Daoy (cell line): ENCODE results near the gene TFF3. TPM values are rescaled to one million over a fixed set of nuclear protein-coding genes. Genes with fewer than 3 reads are reported as not detected.

Experiments
- DNase-seq: peaks from one replicate; pipeline ENCODE4 v3.0.0-alpha.2; 2015; ENCODE audit warnings: low read depth
- total RNA-seq: library from RNA; depleted of rRNA; stranded (reverse); fragments of >200 nt; shearing (Covaris generic); gene quantifications from 2 replicates; pipeline ENCODE4 v1.2.3, GENCODE V29; 2014

TFF3 gene
- total RNA-seq, 1 experiment from 2014 or later: 3.4 TPM

DNA sequence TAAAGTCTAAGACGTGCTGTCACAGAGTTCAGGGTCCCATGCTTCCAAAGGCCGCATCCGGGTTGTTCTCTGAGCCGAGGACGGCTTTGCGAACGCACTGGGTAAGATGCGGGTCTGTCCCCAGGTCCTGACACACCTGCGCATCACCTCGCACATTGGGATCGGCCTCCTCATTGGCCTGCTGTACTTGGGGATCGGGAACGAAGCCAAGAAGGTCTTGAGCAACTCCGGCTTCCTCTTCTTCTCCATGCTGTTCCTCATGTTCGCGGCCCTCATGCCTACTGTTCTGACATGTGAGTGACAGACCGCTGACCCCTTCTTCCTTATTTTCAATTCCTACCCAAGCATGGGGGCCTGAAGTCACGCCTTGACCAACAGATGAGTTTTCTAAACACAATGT lies 25.3 kb downstream of the TFF3 start:
- no peak for DNase-seq

DNA sequence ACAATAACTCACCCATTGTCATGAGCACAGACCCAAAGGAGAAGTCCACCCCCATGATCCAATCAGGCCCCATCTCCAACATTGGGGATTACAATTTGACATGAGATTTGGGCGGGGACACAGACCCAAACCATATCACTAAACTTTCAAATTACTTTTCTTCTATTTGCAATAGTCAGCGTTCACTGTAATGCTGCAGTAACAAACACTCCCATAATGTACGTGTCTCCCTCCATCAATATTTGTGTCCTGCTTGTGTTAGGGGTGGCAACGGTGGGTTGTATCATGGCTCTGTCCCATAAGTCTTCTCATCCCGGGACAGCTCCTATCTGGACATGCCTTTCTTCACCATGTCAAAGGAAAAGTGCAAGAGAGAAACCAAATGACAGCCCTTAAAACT lies 26.2 kb downstream of the TFF3 start:
- no peak for DNase-seq

DNA sequence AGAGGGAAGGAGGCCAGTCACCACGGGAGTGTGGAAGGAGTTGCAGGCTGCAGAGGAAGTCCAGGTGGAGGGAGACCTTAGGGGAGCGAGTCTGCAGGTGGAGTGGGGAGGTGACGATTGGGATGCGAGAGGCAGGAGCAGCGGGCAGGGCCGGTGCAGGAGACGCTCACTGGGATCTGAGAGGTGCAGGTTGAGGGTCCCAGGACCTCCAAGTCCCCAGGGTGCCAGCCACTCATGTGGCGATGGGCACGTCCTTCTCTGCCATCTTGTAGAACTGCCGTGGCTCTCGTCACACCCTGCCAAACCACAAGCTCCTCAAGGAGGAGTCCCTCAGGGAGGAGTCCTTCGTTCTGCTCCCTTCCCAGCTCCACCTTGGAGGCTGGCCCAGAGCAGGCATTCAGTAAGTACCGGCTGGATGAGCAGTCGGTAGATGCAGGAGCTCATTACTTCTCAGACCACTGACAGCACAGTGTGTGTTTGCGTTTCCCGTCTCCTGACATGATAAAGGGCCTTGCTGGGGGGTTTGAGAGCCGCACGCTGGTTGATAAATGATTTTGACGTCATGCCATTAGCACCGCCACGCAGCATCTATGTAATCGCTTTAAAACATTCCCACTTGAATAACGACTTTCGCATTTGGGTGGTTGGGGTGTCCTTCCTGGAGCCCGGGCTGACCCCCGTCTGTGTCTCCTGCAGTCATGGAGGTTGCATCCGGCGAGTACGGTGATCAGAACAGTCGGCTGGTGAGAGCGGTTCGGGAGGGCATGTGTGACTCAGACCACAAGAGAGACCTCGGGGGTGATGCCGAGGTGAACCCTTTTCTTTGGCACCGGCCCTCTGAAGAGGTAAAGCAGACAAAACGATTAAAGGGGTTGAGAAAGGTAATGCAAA lies 27.8 kb downstream of the TFF3 start:
- DNase-seq: peak; percentile 77

DNA sequence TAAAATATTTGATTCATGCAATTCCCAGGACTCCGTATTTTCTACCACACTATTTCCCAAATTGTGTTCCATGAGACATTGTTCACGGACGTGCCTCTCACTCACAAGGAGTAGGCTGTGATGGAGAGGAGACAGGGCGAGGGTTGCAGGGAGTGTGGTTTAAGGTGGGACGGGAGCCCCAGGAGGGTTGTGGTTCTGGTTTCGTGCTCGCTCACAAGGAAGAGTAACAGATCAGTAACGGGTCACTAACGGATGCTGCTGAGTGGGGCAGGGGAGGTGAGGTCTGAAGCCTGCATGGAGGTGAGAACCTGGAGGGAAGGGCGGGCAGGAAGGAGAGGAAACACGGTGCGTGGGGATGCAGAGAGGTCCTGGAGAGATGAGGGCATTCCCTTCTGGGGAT lies 28.8 kb downstream of the TFF3 start:
- DNase-seq: no peak

DNA sequence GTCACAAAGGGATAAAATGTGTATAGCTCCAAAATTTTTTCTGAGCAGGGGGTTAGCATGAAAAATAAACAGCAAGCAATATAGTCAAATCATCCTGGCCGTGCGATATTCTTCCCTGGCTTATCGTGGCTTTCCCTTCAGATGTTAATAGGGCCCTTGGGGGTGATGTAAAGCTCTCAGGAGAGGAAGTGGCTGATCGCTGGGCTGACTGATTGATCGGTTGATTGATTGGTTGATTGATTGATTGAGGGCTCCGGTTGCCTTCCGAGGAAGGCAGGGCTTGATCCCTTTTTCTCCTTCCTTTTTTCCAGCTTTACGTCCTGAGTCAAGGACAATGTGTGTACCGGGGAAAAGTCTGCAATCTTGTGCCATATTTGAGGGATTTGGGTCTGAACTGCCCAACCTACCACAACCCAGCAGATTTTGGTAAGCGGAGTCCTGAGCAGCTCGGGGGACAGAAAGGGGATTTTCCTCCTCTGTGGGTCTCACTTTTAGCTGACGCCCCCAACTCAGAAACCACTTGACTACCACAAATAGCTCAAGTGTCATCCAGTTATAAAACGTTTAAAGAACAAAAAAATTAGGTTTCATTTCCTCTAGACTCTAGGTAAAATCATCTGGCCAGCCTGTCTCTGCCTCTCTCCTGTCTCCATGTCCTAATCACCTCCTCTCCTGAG lies 29.5 kb downstream of the TFF3 start:
- DNase-seq: no peak

DNA sequence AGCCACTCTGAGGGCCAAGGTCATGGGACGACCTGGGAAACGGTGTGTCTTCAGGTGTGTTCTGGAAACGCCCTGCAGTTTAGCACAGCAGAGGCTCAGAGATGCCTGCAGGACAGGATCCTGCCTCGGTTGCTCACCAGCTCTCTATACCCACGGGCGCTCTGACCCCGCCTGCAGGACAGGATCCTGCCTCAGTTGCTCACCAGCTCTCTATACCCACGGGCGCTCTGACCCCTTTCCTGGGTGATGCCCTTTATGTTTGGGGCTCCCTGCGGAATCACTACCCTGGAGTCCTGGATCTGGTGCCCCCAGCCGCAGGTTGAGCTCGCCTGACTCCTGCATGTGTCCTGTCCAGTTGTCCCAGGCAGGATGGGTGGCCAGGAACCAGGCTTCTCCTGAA lies 32.5 kb downstream of the TFF3 start:
- no peak for DNase-seq

DNA sequence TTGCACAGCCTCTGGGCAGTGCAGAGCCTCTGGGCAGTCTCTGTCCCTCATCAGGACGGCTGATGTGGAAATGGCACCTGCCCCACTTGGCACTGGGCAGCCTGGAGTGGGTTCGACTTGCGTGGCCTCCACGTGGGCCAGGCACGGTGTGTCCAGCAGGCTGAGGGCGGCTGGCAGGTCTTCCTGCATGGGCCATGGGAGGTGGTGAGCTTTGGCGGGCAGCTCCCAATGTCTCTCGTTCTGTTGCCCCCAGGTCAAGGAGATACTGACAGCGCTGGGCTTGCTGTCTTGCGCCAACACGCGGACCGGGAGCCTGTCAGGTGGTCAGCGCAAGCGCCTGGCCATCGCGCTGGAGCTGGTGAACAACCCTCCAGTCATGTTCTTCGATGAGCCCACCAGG lies 33.2 kb downstream of the TFF3 start:
- DNase-seq: no peak

DNA sequence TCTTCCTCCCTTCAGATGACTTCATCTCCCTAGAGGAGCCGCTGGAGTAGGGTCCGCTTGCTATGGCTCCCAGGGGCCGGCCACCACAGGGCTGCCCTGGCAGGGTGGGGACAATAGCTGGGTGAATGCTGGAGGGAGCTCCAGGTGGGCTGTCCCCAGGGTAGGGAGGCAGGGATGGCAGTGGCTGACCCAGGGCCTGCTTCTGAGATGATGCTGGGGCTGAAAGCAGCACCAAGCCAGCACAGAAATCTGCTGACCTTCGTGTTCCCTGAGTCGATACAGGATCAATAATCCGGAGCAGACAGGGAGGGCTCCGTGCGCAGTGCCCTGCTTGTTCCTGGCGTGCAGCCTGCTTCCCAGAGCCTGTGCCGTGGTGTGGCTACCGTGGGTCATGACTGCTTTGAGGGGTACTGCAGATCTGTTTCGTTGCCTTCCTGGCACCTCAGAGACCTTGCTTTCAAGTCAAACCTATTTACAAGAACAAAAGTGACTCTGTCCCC lies 34.0 kb downstream of the TFF3 start:
- no peak for DNase-seq

DNA sequence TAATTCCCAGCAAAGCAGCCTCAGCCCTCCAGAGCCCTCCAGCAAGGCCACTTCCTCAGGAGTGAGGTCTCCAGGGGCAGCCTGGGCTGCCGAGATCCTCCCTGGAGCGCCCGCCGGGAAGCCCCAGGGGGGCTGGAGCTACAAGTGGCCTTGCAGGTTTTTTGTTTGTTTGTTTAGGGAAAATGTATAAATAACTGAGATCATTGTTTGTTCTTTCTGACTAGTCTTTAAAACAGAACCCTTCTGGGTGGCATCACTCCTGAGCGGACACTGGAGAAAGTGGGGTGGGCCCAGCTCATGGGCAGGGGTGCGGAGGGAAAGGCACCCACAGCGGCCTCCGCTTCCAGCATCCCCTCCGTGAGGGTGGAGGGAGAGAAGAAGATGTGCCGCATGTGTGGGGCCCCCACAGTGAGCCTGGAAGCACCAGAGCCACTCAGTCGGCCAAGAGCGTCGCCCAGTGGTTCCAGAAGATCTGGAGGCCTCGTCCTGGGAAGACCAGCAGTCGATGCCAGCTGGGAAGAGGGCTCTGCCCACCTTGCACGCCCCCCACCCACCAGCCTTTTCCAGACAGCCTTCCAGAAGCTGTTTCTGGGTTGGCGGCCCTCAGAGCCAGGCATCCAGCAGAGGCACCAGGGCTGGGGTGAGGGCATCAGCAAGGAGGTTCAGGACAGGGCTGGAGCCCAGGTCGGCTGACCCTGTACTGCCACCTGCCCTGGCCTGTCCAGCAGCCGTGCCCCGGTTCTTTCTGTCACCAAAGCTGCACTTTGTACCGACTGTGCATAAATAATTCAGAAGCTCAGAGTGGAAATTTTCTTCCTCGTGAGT lies 34.6 kb downstream of the TFF3 start:
- no peak for DNase-seq

DNA sequence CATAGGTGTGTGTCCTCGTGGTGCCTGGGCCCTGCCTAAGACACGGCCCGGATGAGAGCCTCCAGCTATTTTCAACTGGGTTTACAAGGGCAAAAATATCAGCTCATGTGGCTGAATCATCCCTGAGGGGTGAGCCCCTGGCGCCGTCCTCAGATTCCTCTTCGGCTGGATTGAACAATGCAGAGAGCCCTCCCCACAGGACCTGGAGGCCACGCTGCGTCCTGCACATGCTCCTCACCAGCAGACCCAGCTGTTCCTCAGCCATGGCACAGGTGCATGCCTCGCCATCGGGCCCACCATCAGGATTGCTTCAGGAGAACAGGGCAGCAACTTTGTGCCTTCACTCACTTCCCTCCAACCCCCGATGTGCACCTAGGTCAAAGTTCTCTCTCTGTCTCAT lies 35.3 kb downstream of the TFF3 start:
- no peak for DNase-seq

DNA sequence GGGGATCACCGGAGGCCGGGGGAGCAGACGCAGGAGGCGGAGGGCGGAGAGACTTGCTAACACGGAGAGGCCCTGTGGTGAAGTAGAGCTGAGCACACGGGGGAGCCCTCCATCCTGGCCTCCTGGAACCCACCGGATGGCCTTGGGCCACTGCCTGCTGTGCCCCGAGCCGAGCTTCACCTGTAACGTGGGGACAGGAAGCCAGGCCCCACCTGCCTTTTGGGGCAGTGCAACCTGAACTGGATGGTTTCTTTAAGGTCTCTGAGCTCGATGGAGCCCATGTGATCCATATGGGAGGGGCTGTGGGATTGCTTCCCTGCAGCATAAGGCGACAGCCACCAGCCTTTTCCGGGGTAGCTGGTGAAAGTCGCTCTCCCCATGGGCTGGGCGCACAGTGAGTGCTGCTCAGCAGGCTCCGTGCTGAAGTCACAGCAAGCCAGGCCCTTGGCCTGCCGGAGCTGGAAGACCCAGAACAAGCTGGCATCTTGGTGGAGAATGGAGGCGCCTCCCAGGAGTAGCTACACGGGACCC lies 35.8 kb downstream of the TFF3 start:
- no peak for DNase-seq

DNA sequence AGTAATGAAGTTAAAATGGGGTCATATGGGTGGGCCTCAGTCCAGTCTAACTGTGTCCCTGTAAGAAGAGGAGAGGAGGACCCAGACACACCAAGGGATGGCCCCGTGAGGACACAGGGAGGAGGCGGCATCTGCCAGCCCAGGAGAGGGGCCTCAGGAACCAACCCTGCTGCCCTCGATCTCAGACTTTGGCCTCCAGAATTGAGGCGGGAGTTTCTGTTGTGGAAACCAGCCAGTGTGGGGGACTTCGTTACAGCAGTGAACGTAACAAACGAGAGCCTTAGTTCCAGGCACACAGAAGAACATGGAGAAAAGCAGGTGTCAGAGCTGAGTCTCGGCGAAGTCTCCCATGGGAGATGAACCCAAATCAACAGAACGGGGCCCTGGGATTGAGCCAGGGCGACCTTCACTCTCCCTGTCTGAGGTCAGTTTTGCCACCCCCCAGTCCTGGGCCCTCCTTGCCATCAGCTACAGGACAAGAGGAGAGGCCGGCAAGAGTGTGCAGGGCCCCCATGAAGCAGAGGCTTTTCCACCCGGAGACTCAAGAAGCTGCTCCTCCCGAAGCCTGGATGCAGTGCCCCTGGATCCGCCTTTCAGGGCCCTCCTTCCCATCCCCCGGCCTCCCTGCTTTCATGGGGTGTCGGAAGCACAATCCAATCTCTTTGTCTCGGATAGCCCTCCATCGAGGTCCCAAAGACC lies 36.6 kb downstream of the TFF3 start:
- no peak for DNase-seq

DNA sequence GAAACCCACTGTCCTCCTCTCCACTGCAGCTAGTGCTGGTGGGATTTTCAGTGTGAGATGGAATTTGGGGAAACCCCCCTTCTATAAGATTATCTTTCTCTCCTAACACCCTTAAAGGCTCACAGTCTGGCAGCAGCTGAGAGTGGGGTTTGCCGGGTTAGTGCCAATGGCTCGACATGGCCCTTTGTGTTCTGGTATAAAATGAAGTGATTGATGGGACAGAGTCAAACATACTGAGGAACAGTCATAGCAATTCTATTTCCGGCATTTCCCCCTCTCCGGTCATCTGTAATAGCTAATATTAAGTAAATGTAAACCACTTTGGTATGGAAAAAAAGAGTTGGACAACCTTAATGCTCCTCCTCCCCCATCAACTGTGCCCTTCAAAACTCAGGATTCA lies 37.6 kb downstream of the TFF3 start:
- DNase-seq: no peak

DNA sequence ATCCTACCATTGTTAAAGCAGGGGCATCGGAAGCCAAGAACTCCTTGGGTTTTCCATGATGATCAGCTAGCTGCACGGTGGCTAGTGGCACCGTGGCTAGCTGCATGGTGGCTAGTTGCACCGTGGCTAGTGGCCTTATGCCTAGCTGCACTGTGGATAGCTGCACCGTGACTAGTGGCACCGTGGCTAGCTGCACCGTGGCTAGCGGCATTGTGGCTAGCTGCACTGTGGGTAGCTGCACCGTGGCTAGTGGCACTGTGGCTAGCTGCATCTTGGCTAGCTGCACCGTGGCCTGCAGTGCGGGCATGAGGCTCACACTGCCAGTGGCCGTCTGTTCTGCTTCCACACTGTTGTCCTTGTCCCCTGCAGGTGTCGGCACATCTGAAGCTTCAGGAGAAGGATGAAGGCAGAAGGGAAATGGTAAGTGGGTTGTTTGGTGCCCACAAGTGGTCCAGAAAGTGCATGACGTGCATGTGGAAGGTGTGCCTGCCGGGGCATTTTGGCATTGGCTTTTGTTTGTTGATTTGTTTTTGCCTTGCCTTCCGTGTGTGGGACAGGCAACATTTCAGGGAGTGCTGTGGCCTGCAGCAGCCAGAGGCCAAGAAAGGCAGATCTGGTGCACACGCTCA lies 38.6 kb downstream of the TFF3 start:
- no peak for DNase-seq

DNA sequence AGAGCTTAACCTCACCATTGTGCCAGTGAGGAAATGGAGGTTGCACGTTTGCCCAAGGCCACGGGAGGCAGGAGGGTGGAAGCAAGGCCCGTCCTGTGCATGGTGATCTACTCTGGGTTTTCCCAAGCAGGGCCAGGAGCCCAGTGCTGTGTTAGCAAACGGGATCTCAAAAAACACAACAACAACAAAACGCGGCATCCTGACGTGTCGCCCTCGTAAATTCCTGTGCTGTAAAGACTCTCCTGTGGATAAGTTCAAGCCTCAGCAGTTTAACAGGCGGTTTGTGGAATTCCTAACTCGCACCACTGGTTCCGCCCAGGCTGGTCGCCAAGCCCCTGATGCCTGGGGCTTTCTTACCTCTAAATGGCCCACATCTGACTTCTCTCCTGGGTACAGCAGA lies 39.1 kb downstream of the TFF3 start:
- DNase-seq: no peak

DNA sequence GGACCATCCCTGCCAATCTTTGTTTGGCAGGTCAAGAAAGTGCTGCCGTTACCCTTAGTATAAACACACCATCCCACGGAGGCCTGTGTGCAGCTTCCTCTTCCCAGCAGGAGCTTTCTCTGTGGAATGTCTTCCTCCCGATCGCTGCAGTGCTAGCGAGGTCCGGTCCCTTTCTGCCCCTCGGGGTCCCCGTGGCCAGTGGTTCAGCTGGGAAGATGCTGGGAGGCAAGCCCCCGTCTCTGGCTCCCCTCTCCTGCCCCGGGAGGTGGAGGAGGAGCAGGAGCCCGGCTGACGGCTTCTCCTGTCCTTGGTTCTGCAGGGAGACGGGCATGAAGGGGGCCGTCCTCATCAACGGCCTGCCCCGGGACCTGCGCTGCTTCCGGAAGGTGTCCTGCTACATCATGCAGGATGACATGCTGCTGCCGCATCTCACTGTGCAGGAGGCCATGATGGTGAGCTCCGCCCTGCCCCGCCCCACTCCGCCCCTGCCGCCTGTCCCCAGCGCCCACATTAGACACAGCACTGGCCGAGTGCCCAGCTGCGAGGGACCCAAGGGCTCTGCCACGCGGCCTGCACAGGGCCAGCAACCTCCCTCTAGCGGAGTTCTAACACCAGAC lies 42.1 kb downstream of the TFF3 start:
- DNase-seq: no peak

DNA sequence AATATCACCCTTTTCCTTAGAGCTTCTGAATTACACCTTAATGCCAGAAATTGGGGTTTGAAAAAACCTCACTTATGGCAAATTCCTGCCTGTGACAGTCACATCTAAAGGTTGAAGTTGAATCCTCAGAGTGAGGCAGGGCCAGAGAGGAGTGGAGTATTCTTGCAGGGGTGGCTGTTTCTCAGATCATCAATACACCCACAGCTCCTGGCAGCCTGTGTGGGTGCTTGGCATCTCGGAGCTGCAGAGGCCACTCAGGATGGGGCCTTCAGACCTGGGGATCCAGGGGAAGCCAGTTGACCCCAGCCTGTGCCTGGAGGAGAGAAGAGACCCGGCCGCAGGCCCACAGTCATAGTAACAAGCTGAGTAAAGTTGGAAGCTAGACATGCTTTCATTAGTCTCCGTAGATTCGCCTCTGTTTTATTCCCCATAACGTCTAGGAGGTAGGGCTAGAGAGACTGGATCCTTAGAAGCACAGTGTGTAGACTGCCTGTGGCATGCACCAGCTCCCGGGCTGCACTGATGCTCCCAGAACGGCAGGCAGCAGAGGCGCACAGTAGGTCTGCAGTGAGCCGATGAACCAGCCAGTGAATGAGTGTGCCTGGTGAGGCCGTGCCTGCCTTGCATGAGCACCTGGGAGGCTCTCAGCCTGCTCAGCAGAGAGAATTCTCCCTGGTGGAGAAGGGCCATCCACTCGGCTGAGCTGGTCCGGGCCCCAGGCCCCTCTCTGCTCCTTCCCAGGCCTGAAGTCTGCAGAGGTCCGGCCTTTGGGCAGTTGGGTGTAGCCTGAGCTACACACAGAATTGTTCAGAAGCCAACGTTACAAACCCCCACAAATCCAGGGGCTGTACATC lies 42.9 kb downstream of the TFF3 start:
- no peak for DNase-seq

DNA sequence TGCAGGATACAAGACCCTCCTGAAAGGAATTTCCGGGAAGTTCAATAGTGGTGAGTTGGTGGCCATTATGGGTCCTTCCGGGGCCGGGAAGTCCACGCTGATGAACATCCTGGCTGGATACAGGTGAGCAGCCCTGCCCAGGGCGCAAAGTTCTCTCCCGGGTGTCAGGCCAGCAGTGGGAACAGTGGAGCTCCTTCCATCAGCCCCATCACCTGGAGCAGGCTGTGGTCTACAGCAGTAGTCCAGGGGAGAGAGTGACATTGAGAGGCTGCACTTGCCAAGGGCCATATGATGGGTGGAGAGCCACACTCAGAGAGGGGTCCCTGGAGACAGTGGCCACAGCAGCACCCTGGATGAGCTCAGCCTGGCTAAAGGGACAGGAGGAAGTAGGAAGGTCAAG lies 44.1 kb downstream of the TFF3 start:
- no peak for DNase-seq

DNA sequence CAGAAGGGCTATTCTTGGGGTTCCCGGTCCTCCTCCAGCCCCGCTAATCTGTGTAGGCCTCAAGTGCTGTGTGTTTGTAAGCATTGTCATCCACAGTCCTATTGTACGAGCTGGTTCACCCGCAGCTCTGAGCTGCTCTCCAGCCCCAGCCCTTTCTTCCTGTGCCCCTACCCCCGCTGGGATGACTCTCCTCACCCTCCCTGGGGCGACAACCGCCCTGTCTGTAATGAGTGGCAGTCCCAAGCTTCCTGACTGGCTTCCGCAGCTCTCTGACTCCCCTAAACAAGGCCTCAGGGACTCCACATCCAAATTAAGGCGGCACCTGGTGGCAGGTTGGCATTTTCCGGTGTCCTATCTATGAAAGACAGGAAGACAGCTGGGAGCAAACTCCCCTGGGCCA lies 45.8 kb downstream of the TFF3 start:
- DNase-seq: no peak
